Measurements from ENCODE around the gene OR4D11.

OR4D11 gene

DNA sequence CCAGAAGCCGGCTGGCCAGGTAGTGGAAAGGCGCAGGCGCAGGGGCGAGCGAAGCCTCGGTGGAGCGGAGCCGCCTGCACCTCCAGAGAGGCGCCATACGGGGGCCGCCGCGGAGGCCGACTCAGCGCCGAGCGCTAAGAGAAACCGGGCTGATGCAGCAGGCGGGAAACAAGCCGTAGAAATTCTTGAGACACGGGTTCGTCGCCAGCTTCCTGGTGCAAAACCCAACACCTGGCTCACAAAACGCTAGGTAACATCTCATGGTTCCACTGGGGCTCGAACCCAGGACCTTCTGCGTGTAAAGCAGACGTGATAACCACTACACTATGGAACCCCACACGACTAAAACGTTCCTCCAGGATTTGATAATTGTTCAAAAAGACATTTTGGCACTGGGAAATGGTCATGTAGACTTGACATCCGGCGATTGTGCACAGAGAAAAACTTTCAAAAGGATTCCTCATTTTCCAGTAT is 47.0 kb downstream of the OR4D11 start:
- peak; percentile 94 for DNase-seq

DNA sequence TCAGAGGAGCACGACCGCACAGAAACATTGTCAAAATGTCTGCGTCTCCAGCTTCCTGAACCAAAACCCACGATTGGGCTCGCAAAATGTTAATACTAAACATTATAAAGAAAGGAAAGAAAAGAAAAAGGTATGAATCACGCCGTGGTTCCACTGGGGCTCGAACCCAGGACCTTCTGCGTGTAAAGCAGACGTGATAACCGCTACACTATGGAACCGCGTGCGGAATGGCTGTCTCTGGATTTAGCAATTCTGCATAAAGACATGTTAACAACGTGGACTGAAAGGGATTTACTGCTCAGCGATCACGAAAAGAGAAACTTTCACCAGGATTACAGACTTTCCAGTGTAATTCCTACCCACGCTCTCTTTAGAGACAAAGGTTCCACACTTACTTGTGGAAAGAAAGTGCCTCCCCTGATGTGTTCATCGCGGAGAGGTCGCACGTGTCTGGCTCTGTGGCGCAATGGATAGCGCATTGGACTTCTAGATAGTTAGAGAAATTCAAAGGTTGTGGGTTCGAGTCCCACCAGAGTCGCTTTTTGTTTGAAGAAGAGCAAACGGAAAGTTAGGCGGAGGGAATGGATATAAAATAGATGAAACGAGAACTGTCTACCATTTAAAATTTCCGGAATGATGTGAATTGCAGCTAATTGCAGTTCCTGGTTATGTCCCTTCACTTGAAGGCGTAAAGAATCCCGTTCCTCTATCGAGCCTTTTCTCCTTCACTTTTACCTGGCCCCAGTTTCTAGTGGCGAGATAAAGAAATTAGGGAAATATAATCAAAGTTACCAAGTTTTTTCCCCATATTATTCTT is 47.7 kb downstream of the OR4D11 start:
- peak; percentile 94 for DNase-seq

DNA sequence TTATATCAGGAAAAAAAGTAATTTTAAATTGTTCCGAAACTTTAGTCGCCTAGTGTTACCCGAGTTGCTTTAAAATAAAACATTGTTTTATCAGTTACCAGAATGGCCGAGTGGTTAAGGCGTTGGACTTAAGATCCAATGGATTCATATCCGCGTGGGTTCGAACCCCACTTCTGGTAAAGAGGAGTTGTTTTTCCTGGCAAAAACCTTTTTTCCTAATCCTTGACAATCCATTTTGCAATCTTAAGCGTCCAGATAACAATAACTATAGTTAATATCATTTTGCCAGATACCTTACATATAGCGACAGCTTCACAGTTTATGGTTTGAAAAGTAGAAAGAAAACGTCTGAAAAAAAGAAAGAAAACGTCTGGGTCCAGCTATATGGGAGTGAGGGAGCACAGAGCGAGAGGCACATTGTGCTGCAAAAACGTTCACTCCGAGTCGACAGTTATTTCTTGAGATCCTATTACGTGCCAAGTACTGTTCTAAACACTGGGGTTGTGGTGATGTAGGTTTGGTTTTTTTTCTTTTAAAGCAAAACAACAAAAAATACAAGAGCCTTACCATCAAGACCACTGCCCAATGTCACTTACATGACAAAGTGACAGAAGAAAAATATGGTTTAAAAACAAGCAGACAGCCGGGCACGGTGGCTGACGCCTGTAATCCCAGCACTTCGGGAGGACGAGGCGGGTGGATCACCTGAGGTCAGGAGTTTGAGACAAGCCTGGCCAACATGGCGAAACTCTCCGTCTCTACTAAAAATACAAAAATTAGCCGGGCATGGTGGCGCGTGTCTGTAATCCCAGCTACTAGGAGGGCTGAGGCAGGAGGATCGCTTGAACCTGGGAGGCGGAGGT is 48.5 kb downstream of the OR4D11 start:
- peak; percentile 69 for DNase-seq

DNA sequence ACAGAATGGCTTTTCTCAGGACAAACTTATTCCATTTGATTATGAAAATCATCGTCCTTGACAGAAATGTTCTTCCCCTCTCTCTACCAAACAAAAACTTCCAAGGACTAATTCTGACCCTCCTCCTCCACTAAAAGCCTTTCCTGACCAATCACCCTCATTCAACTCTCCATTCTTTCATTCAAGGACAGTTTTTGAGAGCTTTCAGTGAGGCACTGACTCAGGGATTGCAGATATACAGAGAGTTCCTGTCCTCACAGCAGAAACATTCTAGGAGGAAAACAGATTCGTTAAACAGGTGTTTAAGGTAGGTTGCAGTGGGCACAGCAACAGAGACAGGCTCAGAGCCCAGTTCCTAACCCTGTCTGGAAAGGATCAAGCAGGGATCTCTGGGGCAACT is 49.5 kb downstream of the OR4D11 start:
- no peak for DNase-seq

DNA sequence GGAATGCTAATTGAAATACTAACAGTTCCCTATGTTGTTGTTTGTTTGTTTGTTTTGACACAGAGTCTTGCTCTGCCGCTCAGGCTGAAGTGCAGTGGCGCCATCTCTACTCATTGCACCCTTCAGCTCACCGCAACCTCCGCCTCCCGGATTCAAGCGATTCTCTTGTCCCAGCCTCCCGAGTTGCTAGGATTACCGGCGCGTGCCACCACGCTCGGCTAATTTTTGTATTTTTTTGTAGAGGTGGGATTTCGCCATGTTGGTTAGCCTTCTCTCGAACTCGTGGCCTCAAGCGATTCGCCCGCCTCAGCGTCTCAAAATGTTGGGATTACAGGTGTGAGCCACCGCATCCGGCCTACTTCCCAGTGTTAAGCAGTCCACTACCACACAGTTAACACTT is 49.9 kb downstream of the OR4D11 start:
- no peak for DNase-seq
